H1 (cell line): ENCODE measurements around the gene GAK. TPM values are rescaled to one million over a fixed set of nuclear protein-coding genes. Genes with fewer than 3 reads are reported as not detected.

ENCODE experiments used
- CTCF ChIA-PET: fragments of 300-600 bp; sonication (Branson Sonifier 250); formaldehyde crosslinking; loops from one replicate; lab custom pipeline; 2021; ENCODE audit not compliant: partially characterized antibody; lab: Charles Lee
- POLR2A ChIA-PET: fragments of 300-600 bp; sonication (Branson Sonifier 250); formaldehyde crosslinking; loops from one replicate; lab custom pipeline; 2021; ENCODE audit warnings: inconsistent platforms; ENCODE audit not compliant: partially characterized antibody; lab: Charles Lee
- DNase-seq, 2 experiments: peaks; one replicate each; pipeline versions ENCODE4 v3.0.0 to v3.0.0-alpha.2; 2010 to 2022; ENCODE audit warnings: low spot score in 2 of 2, low read depth in 1 of 2, mixed read lengths in 1 of 2
- FAIRE-seq: peaks from 2 replicates; lab custom pipeline; 2011; peaks lifted over from hg19 to GRCh38; lab: Jason Lieb, UNC
- H2AFZ ChIP-seq: 2 replicates; pipeline ENCODE4 v1.8.1; 2012; ENCODE audit warnings: low read length, inconsistent platforms
- H2AK5ac ChIP-seq: 2 replicates; pipeline ENCODE4 v1.6.1; 2013; ENCODE audit warnings: low read depth, low read length
- H2BK120ac ChIP-seq: replicated peaks from 2 replicates; pipeline ENCODE3; 2013; ENCODE audit warnings: low read depth, low read length, inconsistent platforms
- H2BK12ac ChIP-seq: 2 replicates; pipeline ENCODE4 v1.6.1; 2013; ENCODE audit warnings: low read depth, low read length
- H2BK15ac ChIP-seq: 2 replicates; pipeline ENCODE4 v1.6.1; 2013; ENCODE audit warnings: low read length
- H2BK20ac ChIP-seq: 2 replicates; pipeline ENCODE4 v1.6.1; 2013; ENCODE audit warnings: low read length
- H2BK5ac ChIP-seq: 2 replicates; pipeline ENCODE4 v1.6.1; 2013; ENCODE audit warnings: low read depth, low read length
- H3K14ac ChIP-seq: 2 replicates; pipeline ENCODE4 v1.6.1; 2013; ENCODE audit warnings: inconsistent platforms; ENCODE audit not compliant: insufficient read length
- H3K18ac ChIP-seq: 2 replicates; pipeline ENCODE4 v1.6.1; 2013; ENCODE audit warnings: low read length; ENCODE audit errors: extremely low read depth
- H3K23ac ChIP-seq: 2 replicates; pipeline ENCODE4 v1.6.1; 2013; ENCODE audit warnings: inconsistent platforms; ENCODE audit not compliant: insufficient read length
- H3K23me2 ChIP-seq: 2 replicates; pipeline ENCODE4 v1.6.1; 2013; ENCODE audit warnings: low read depth, low read length
- H3K27ac ChIP-seq: 2 replicates; pipeline ENCODE4 v1.6.1; 2011; ENCODE audit warnings: low read depth, low read length, inconsistent platforms
- H3K27me3 ChIP-seq, 4 experiments: replicated peaks in 1 of 4; 1 replicate in 1 of 4; 2 replicates in 3 of 4; pipeline versions ENCODE4 v1.6.1 to v1.8.1; 2011 to 2013; ENCODE audit warnings: low read length in 3 of 4, mild to moderate bottlenecking in 3 of 4, inconsistent platforms in 2 of 4, mixed read lengths in 2 of 4, moderate library complexity in 1 of 4; ENCODE audit not compliant: control insufficient read depth in 3 of 4, insufficient read depth in 3 of 4; ENCODE audit errors: extremely low read depth in 1 of 4
- H3K36me3 ChIP-seq, 4 experiments: 2 replicates each; pipeline versions ENCODE4 v1.6.1 to v1.8.1; 2011 to 2013; ENCODE audit warnings: mild to moderate bottlenecking in 4 of 4, low read length in 3 of 4, moderate library complexity in 2 of 4, control low read depth in 1 of 4, inconsistent platforms in 1 of 4; ENCODE audit not compliant: insufficient read depth in 4 of 4, control insufficient read depth in 2 of 4
- H3K4ac ChIP-seq: replicated peaks from 2 replicates; pipeline ENCODE3; 2013; ENCODE audit warnings: low read length, low read depth, mixed read lengths, inconsistent platforms; ENCODE audit not compliant: insufficient read length
- H3K4me1 ChIP-seq, 4 experiments: replicated peaks in 1 of 4; 1 replicate in 1 of 4; 2 replicates in 3 of 4; pipeline versions ENCODE4 v1.6.1 to v1.8.1; 2011 to 2013; ENCODE audit warnings: low read length in 3 of 4, inconsistent platforms in 2 of 4, mixed read lengths in 1 of 4; ENCODE audit not compliant: insufficient read depth in 4 of 4, control insufficient read depth in 3 of 4
- H3K4me2 ChIP-seq, 2 experiments: 2 replicates each; pipeline versions ENCODE4 v1.6.1 to v1.8.1; 2011 to 2013; ENCODE audit warnings: low read depth in 2 of 2, low read length in 2 of 2, control low read depth in 1 of 2, inconsistent platforms in 1 of 2, mild to moderate bottlenecking in 1 of 2; ENCODE audit not compliant: insufficient read depth in 1 of 2
- H3K4me3 ChIP-seq, 4 experiments: fragments of 200-600, 300-600 bp in 1 of 4; sonication (generic), shearing (Covaris generic), sonication (Bioruptor Twin) in 1 of 4; 2 replicates each; pipeline versions ENCODE4 v1.5.1 to v1.8.1; 2011 to 2016; ENCODE audit warnings: low read length in 4 of 4, low read depth in 3 of 4, control low read depth in 2 of 4, inconsistent platforms in 2 of 4, mild to moderate bottlenecking in 2 of 4, mixed read lengths in 1 of 4, moderate library complexity in 1 of 4; ENCODE audit not compliant: insufficient read depth in 2 of 4; ENCODE audit errors: extremely low read depth in 1 of 4
- H3K56ac ChIP-seq: replicated peaks from 2 replicates; pipeline ENCODE3; 2013; ENCODE audit warnings: low read depth, mild to moderate bottlenecking, mixed read lengths, low read length, inconsistent platforms; ENCODE audit not compliant: insufficient read length
- H3K79me1 ChIP-seq: 2 replicates; pipeline ENCODE4 v1.6.1; 2013; ENCODE audit warnings: low read depth, low read length, control low read depth
- H3K79me2 ChIP-seq, 2 experiments: 2 replicates each; pipeline versions ENCODE4 v1.6.1 to v1.8.1; 2012 to 2013; ENCODE audit warnings: low read length in 2 of 2, mild to moderate bottlenecking in 2 of 2, inconsistent platforms in 1 of 2; ENCODE audit not compliant: insufficient read depth in 2 of 2, control insufficient read depth in 1 of 2
- H3K9ac ChIP-seq, 4 experiments: replicated peaks in 1 of 4; 1 replicate in 1 of 4; 2 replicates in 3 of 4; pipeline versions ENCODE4 v1.6.1 to v1.8.1; 2011 to 2013; ENCODE audit warnings: low read depth in 3 of 4, low read length in 3 of 4, control low read depth in 2 of 4, mild to moderate bottlenecking in 2 of 4, moderate library complexity in 2 of 4, inconsistent platforms in 1 of 4; ENCODE audit errors: extremely low read depth in 1 of 4
- H3K9me3 ChIP-seq, 2 experiments: 2 replicates each; pipeline versions ENCODE4 v1.6.1 to v1.8.1; 2012 to 2013; ENCODE audit warnings: mild to moderate bottlenecking in 2 of 2, moderate library complexity in 2 of 2, control low read depth in 1 of 2, inconsistent platforms in 1 of 2, low read depth in 1 of 2, low read length in 1 of 2, mixed read lengths in 1 of 2; ENCODE audit not compliant: insufficient read depth in 2 of 2
- H4K20me1 ChIP-seq, 2 experiments: replicated peaks in 1 of 2; 2 replicates each; pipeline versions ENCODE3 to v1.8.1; 2011 to 2013; ENCODE audit warnings: inconsistent platforms in 2 of 2, low read length in 2 of 2, mild to moderate bottlenecking in 1 of 2; ENCODE audit not compliant: insufficient read depth in 2 of 2, control insufficient read depth in 1 of 2
- H4K5ac ChIP-seq: 2 replicates; pipeline ENCODE4 v1.6.1; 2013; ENCODE audit warnings: low read length, low read depth, mixed read lengths, inconsistent platforms; ENCODE audit not compliant: insufficient read length
- H4K8ac ChIP-seq: 2 replicates; pipeline ENCODE4 v1.8.0; 2013; ENCODE audit warnings: mild to moderate bottlenecking, moderate library complexity, low read length, inconsistent platforms; ENCODE audit not compliant: insufficient read depth; ENCODE audit errors: extremely low read depth
- H4K91ac ChIP-seq: replicated peaks from 2 replicates; pipeline ENCODE3; 2013; ENCODE audit warnings: low read length, mixed read lengths, inconsistent platforms; ENCODE audit not compliant: insufficient read length
- PHF8 ChIP-seq: fragments of 200-600 bp; sonication (generic); conservative IDR thresholded peaks from 2 replicates; pipeline ENCODE4 v1.7.1; 2012; ENCODE audit warnings: low read depth, mild to moderate bottlenecking, inconsistent platforms, low read length, moderate library complexity
- YY1 ChIP-seq: IDR thresholded peaks from 2 replicates; pipeline ENCODE4 v1.6.1; 2011; ENCODE audit warnings: low read depth, mild to moderate bottlenecking, low read length
- WGBS, 2 experiments: shearing (Covaris generic) in 1 of 2; methylation state at CpG; one replicate each; pipeline versions ENCODE4 v1.1.6 to v1.1.7; 2013 to 2015; ENCODE audit warnings: low lambda C conversion rate in 2 of 2, mixed read lengths in 2 of 2, inconsistent platforms in 1 of 2, low coverage in 1 of 2, missing lambda C conversion rate in 1 of 2; ENCODE audit not compliant: insufficient replicate concordance in 2 of 2, insufficient coverage in 1 of 2, insufficient read length in 1 of 2; ENCODE audit errors: extremely low coverage in 1 of 2, missing lambda C conversion rate in 1 of 2; 5-methylcytosine and 5-hydroxymethylcytosine counted together
- polyA plus RNA-seq, 7 experiments: library from polyadenylated mRNA; depleted of rRNA in 3 of 7; stranded (reverse) in 5 of 7; unstranded in 2 of 7; fragments of >200 nt in 5 of 7; fragments of 200-250 nt in 2 of 7; gene quantifications; 1 replicate in 5 of 7; 2 replicates in 1 of 7; 4 replicates in 1 of 7; pipeline versions ENCODE4 v1.2.1 to v1.2.3, GENCODE V29; 2011 to 2013; ENCODE audit warnings: missing spikeins in 2 of 7, mixed read lengths in 2 of 7
- total RNA-seq: library from RNA; stranded (reverse); fragmentation: NEBNext Ultra II Directional; extraction: Animal tissue kit (Norgen Biotek cat#: 25700); gene quantifications from 2 replicates; pipeline ENCODE4 v1.2.1, GENCODE V29; 2021

Gene GAK
- total and polyA plus RNA-seq, 2 of the 8 experiments (the other 6 are each of a cell fraction or from before 2014, with no cell fraction given) = 31.5 to 70.8 TPM

GRCh38 chr4:804804-805203 lies 127.3 kb downstream of the GAK start:
- Histone ChIP-seq H2BK15ac (no peak overlapping the region), H4K91ac (no peak overlapping the region), H3K4ac (no peak overlapping the region), H2AFZ (no peak overlapping the region), H2BK12ac (no peak overlapping the region), H2BK120ac (no peak overlapping the region), H3K27ac (no peak overlapping the region), H3K14ac (no peak overlapping the region), H3K23ac (no peak overlapping the region), H3K18ac (no peak overlapping the region), H3K56ac (no peak overlapping the region), H3K36me3 (no peaks in the 10 kb centered on the region), H4K8ac (peak overlapping the region; percentile 16; the same call in 1 of the 2 replicates), H3K4me1 (no peaks in the 10 kb centered on the region), H2BK20ac (no peak overlapping the region), H3K4me2 (no peak overlapping the region), H4K20me1 (no peaks in the 10 kb centered on the region), H3K4me3 (no peak overlapping the region), H3K79me2 (no peaks in the 10 kb centered on the region), H4K5ac (no peak overlapping the region), H3K9ac (no peak overlapping the region), H2AK5ac (no peak overlapping the region), H3K9me3 (peaks cover 0 to 5% of the 10 kb centered on the region in 2 experiments; a peak in 1 of 4 replicates), H3K79me1 (no peaks in the 10 kb centered on the region; the same call in 1 of the 2 replicates), H3K27me3 (peaks cover 2 to 21% (median 13%) of the 10 kb centered on the region in 4 experiments; a peak in 5 of 7 replicates), H2BK5ac (no peak overlapping the region), H3K23me2 (no peaks in the 10 kb centered on the region)
- CTCF ChIA-PET = interaction anchor here (1.0 to 1.2 kb wide), 2 partner anchors 10 to 23 kb away, joined by 3 read pairs; no protein-coding TSS in a partner anchor
- POLR2A ChIA-PET = no interaction called here
- TF ChIP-seq YY1 (peak; percentile 97), PHF8 (no peak)
- no peak for FAIRE-seq
- 94% methylated on average over 31 of the region's 44 CpGs; no CpG with 5 or more reads in 1 of the 2 experiments for WGBS, 2 experiments
- DNase-seq = no peak
